ENCODE results near the gene LCP2.

The LCP2 gene

DNA sequence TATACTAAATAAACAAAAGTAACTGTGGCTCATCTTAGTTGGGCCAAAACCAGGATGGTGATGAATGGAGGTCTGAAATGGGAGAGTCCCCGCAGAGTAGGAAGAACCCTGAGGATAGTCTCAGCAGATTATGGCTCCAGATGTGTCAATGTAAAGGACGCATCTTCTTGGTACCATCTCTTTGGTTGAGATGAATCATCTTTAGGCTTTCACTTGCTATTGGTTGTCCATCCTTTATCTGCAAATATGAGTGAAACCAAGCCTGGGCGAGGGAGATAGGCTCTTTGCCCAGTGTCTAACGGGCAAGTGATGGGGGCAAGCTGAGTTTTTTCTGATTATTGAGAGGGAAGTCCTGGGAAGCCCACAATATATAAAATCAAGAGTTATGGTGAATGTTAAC is 19.4 kb upstream of the LCP2 start:
- no peak for FAIRE-seq
- no peak for DNase-seq (ENCODE audit: low spot score)

DNA sequence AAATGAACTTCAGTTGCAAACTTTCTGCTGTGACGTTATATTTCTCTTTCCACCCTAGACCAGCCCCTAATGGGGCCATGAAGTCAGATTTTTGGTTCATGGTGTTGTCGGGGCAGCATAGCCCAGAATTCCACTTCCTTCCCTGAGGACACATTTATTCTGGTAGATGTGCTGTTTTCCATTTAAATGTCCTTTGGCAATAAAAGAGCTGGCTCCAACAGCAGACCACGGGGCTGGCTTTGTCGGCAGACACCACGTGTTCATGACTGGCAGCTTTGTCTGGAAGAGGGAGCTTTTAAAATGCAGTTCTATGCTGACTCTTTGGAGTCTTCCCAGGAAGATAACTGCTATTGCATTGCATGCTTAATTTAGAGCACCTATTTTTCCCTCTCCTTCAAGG is 17.6 kb upstream of the LCP2 start:
- DNase-seq (ENCODE audit: low spot score) (no peak), FAIRE-seq (no peak)

DNA sequence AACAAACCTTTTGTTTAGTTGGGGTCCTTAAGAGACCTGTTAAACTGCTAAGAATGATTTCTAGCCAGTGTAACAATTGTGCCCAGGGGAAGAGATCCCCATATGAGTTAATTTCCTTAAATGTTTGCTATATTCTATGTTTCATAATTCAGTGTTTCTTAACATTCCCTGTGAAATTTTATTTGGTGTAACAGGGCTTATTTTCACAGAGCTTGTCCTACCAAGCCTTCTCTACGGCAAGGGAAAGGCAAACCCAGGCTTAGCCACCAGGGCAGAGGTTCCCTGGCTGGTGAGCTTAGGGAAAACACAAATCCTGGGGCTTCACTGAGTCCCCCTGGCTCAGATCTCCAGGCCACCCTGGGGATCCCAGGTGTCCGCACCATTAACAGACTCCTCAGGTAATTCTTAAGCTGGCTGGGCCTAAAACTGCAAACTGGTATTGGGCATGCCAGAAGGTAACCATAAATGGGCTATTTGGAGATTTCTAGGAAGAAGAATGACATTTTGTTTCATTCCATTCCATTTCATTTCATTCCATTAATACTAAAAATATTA is 17.0 kb upstream of the LCP2 start:
- DNase-seq (ENCODE audit: low spot score) = no peak
- no peak for FAIRE-seq

DNA sequence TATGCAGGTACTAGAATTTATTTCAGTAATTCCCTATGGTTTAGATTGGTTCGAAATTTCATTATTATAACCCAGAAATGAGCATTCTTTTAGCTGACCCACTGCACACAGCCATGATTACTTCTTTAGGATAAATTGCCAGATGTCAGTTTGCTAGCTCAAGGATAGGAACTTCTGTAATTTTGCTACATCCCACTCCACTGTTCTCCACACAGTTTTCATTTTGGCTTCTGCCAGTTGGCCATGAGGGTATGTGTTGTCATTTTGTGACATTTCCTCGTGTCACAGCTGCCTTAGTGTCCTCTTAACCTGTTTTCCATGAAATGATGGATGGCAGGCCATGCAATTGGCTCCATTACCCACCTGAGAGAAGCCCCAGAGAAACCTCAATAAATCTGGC is 16.2 kb upstream of the LCP2 start:
- DNase-seq (ENCODE audit: low spot score) (no peak), FAIRE-seq (no peak)

DNA sequence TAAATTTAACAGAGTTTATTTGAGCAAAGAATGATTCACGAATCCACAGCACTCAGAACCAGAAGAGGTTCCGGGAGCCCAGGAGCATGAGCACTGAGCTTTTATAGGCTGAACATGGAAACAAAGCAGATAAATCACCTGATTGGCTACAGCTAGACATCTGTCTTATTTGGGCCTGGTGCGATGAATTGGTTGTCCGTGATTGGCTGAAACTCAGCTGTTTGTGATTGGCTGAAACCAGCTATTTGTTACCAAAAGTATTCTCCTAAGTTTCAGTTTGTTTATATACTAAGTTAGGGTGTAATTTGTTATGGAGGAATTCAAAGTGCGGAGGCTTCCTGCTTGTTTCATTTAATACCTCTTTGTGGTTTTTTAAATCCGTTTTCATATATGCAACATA is 15.8 kb upstream of the LCP2 start:
- no peak for DNase-seq (ENCODE audit: low spot score)
- FAIRE-seq = no peak

DNA sequence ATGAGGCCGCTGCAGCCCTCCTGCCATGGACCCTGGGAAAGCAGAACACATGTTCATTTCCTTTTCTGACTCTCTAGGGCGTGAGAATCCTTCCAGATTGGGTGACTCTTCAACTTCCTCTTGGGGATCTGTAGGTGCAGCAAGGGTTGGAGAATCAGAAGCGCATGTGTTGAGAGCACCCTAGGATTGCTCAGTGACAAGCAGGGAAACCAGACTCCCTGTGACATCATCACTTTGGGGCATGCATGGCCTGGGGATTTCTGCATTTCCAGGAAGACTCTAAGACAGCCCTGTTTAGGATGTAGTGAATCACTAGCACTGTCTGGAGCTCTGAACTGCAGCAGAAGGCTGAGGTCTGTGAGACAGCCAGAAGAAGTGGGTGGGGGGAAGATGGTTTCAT is 15.1 kb upstream of the LCP2 start:
- FAIRE-seq = no peak
- no peak for DNase-seq (ENCODE audit: low spot score)

DNA sequence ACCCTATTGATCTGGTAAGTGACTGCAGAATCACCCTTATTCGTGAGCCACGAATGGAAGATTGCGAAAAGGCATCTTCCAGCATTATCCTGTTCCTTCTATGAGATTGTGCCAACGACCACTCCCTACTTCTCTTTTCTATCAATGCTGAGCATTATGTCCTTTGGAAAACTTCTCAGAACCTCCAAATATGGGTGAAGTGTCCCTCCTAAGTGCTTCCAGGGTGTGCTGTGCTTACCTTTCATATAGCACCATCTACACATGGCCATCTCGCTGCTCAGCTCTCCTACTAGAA is 14.7 kb upstream of the LCP2 start:
- no peak for FAIRE-seq
- DNase-seq (ENCODE audit: low spot score) = no peak

DNA sequence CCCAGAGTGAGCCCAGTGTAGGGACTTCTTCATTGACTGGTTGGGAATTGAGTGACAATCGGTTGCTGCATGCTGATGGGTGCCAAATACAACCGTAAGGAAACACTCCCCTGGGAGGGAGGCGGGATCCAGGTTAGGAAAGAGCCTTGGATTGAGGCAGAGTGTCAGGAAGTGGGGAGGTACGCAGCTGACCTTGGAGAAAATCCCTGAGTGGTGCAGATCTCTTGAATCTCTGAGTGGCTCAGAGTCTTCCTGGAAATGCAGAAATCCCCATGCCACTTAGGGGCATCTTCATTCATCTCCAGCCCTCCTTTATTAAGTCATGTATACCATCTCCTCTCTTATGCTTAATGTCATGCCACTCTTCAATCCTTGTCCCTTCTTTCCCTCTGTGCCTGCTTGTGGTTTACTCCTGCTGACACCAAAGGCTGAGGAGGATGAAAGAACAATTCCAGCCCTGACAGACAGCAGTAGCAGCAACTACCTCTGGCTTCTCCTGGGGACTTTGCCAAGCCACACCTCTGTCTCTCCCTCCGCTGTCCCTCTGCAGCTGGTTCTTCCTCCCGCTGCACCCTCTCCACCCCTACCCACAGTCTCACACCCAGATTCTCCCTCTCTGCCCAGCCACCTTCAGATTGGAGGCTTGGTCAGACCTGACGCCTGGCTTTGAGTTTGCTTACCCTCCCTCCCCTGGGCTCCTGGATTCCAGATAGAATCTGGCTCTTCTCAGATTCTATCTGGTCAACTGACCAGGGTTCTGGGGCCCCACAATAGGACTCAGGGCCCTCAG is 14.1 kb upstream of the LCP2 start:
- no peak for DNase-seq (ENCODE audit: low spot score)
- no peak for FAIRE-seq

DNA sequence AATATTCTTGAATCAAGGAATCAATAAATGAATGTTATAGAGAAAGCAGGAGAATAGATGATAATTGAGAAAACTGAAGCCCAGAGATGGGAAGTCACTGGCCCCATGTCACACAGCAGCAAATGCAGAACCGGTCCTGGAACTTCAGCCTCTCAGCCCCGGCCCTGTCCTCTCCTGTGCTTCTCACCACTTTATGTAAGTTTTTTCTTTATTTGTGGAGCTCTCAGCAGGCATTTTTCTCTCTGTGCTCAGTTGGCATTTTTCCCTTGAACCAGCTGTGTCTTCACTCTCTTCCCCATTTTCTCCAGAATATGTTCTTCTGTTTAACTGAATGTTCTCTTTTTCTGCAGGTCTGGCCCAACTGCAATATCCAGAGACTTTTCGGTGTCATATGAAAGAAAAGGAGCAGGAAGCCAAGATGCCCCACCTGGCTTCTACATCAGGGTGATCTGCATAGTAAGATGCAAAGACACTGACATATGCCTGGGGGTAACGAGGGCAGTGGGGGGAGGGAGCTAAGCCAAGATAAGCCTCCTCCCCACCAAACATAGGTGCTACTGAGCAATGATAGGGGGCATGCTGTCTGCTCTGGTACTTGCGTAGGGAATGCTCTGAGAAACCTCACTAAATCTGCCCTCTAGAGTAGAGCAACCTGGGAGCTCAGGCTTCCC is 12.8 kb upstream of the LCP2 start:
- FAIRE-seq = no peak

DNA sequence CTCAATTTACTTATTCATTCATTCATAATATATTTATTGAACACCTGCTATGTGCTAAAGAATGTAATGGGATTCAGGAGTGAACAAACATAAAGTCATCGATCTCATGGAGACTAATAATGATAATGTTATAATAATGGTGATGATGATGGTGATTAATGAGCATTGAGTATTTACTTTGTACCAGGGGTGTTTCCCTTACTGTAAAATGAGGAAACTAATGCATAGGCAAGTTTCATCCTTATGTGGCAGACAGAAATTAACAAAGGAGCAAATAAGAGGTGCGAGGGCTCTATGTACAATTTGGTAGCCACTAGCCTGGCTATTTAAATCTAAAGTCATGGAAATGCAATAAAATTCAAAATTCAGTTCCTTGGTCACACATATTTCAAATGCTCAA is 11.1 kb upstream of the LCP2 start:
- DNase-seq (ENCODE audit: low spot score) (no peak), FAIRE-seq (no peak)

More for the DNA sequence above, 12.8 kb upstream of the LCP2 start:
- no peak for DNase-seq (ENCODE audit: low spot score)

DNA sequence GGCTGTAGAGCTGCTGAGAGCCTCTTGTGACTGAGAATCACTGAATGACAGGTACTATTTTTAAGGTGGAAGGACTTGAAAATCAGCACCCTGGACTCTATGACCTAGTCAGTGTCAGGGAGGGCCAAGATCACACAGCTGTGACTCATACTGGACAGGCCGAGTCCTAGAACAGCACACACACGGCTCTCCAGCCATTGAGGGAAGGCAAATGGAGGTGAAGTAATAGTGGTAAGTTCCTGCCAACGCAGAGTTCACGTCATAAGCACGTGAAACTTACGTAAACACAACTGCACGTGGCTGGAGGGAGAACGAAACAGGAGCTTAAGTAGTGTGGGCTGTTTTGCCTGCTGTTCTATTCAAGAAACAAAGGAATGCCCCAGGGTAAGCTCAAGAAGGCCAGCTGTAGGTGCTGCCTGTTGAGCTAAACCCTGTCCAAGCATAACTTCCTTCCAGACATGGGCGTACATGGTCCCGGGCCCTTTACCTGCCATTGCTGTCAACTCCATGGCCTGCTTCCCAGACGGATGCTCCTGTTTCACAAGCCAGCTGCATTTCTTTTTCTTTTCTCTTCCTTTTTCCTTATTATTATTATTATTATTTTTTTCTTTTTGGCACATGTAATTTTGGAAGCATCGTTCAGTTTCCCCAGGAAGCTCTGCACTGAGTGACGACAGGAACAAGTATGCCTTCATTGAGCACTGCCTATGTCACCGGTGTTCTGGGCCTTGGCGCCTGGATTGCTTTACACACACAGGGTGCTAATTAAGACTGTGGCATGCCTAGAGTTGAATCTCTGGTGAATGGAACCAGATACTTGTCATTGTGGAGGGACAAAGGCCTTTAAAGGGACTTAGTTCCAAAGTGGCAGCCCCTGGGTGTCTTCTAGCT is 10.2 kb upstream of the LCP2 start:
- no peak for FAIRE-seq
- DNase-seq (ENCODE audit: low spot score) = peak; percentile 38

DNA sequence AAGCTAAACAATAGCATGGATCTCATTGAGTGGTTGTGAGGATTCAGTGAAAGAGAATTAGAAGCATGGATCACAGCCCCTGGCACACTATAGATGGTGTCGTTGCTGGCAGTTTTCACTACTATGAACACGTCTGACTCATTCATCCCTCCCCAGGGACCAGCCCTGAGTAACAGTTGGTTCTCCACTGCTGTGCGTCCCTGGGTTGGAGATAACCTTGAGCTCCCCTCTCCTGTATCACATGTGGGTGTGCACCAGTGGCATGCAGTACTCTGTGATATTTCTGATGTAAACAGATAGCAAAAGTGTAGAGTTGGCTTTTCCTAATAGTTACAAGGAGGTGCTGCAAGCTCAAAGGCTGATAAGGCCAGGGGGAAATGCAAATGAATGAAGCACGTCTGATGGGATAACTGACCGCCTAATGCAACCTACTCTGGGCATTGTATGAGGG is 8.8 kb upstream of the LCP2 start:
- peak; percentile 27 for DNase-seq (ENCODE audit: low spot score)

DNA sequence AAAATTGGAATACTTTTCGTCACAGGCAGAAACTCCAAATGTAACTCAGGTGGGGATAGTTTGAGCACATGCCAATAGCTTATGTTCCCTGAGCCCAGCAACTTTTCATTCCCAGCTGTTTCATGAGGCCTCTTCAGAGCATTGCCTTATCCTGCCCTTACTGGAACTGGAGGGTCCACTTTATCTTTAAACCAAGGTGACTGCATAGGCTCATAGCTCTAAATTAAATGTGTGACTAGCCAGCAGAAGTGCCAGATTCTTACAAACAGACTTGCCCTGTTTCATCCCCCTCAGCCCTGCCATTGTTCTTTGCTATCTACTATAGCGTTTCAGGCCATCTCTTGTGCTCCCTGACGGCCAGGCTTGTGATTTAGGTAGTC is 8.1 kb upstream of the LCP2 start:
- FAIRE-seq (no peak), DNase-seq (ENCODE audit: low spot score) (no peak)

More for the DNA sequence above, 8.8 kb upstream of the LCP2 start:
- FAIRE-seq = no peak

DNA sequence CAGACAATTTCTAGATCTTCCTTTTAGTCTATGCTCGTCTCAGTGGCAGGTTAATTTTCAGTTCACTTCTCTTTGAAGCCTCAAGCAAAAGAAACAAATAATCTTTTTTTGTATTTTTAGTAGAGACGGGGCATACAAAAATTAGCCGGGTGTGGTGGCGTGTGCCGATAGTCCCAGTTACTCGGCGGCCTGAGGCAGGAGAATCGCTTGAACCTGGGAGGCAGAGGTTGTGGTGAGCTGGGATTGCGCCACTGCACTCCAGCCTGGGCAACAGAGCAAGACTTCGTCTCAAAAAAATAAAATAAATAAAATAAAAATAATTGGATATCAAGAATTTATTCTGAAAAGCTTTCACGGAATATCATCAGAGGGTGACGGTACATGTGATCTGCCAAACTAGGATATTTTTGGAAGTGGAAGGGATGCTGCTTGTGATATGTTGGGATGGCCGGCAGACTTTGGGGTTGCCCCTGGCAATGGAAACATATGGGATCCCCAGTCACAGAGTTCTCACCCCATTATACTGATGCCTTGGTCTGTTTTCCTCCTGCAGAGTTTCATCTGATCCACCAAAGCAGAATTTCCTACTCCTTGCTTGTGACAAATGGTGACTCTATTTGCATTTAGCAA is 7.6 kb upstream of the LCP2 start:
- FAIRE-seq (no peak), DNase-seq (ENCODE audit: low spot score) (no peak)

DNA sequence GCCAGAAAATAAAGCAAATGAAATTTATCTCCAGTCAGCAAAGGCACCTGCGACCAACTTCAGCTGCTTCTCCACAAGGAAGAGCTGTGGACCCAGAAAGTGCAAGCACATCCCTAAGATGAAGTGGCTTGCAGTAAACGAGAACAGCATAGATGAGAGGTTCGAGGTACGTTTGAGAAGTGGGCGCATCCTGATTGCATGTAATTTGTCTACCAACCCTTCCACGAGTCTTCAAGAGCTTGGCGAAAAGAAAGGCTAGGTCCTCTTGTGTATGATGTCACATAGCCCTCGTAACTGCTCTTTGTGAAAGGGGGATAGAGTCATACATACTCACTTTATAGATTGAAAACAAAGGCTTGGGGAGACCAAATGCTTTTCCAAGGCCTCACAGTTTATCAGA is 6.0 kb upstream of the LCP2 start:
- FAIRE-seq = no peak

DNA sequence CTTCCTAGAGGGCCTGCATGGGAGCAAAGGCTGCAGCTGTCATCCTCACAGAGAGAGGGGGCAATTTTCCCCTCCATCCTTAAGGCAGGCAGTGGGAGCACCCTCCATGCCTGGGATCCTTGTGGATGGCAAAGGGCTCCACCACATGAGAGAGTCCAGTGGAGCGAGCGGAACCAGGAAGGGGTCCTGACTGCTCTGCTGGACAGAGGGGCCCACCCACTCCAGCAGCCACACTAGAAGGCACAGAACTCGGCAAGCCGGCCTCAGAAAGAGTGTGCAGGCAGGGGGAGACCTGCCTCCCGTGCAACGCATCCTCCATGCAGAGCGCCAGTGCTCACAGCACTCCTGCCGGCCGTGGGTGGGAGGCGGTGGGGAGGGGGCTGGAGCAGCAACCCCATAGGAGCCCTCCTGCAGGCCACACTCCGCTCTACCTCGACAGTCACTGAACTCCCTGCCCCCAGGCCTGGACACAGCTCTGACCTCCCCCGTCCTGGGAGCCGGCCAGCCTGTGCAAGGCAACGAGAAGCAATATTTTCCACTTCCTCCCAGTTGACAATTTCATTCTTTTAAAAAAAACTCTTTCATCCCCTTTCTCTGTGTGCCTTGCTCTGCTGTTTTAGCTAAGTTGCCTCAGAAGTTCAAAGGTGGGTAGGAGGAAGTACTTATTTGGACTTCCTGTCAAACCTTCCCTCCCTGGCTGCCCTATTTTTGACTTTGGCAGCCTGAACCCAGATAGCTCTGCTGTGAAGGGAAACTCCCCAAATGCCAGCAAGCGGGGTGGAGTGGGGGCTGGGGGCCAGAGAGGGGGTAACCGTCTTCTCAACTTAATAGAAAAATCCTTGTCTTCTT is 5.3 kb upstream of the LCP2 start:
- FAIRE-seq (no peak), DNase-seq (ENCODE audit: low spot score) (no peak)

More for the DNA sequence above, 6.0 kb upstream of the LCP2 start:
- DNase-seq (ENCODE audit: low spot score) = no peak

DNA sequence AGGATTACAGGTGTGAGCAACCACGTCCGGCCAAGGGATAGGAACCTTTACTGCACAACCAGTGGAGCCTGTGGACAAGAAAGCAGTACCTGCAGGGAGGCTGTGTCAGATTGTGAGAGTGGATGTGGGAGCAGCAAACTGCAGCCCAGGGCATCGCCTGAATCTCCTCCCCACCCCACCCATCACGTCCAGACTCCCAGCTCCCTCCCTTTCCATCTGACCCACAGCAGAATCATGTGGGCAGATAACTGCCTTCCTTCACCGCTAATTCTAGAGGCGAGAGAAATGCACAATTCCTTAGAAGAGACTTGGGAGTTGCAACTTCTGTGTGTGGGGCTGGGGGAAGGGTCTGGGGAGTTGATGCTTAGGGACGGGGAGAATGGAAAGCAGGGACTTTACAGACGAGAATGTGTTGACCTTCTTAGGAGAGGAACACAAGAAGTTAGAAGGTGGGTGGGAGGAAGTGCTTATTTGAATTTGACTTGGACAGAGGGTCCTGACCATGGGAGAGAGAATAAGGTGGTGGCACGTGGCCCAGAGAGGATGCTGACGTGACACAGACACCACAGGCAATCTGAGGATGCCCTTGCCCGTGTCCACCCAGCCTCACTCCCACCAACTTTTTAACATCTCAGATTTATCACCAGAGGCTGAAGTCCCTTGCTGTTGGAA is 4.5 kb upstream of the LCP2 start:
- FAIRE-seq (no peak), DNase-seq (ENCODE audit: low spot score) (no peak)

DNA sequence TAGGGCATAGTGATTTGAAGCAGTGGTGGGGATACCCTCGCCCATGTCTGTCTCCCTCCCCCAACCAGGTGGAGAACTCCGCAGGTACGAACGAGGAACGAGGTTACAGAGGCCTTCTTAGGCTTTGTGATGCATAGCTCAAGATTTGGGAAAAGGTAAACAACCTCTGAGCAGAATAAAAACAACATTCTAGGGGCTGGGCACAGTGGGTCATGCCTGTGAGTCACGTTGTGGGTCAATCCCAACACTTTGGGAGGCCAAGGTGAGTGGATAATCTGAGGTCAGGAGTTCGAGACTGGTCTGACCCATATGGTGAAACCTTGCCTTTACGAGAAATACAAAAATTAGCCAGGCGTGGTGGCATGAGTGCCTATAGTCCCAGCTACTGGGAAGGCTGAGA is 3.6 kb upstream of the LCP2 start:
- no peak for FAIRE-seq

DNA sequence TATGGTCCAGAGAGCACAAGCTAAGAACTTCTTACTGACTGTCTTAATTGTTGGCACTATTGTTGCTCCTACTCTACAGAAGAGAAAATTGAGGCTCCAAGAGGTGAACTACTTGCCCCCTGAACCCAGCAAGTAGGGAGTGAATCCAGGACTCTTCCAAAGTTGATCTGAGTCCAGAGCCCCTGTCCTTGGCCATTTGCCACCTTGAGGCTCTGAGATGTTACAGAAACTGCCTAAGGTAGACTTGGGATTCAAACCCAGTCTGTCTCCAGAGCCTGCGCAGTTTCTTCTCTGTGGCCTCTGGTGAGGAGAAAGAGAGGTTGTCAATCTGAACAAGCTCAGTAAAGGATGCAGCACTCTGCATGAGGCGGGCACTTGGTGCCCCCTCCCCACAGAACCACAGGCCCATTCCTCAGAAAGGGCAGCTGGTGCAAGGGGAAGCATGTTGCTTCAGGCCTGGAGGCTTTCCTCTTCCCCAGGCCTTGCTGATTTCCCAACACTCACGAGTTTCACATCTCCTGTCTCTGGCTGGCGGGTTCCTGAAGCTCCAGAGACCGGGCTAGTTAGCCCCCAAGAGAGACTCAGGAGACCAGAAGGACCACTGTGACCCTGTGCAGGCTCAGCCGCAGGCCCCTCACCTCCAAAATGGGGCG is 2.9 kb upstream of the LCP2 start:
- FAIRE-seq (no peak), DNase-seq (ENCODE audit: low spot score) (no peak)

More for the DNA sequence above, 3.6 kb upstream of the LCP2 start:
- DNase-seq (ENCODE audit: low spot score) = no peak

All from urothelium cell line (cell line).